Fibroblast of the aortic adventitia (primary cell): Measurements from ENCODE around the gene TEC. TPM values are rescaled to one million over a fixed set of nuclear protein-coding genes. Genes with fewer than 3 reads are reported as not detected.

Experiments used
- DNase-seq: peaks from one replicate; pipeline ENCODE4 v3.0.0-alpha.2; 2010; ENCODE audit warnings: low read depth
- H3K4me3 ChIP-seq: 2 replicates; pipeline ENCODE4 v1.5.1; 2011; ENCODE audit warnings: low read depth, mild to moderate bottlenecking, control low read depth, low read length, moderate library complexity
- total RNA-seq: library from RNA; depleted of rRNA; stranded (reverse); fragments of >200 nt; gene quantifications from 2 replicates; pipeline ENCODE4 v1.2.3, GENCODE V29; 2012; ENCODE audit warnings: low replicate concordance
- TF ChIP-seq, protein P1 (sequence below): IDR thresholded peaks from 2 replicates; pipeline ENCODE4 v1.5.1; 2011; ENCODE audit warnings: mild to moderate bottlenecking, low read length, control low read depth, inconsistent platforms; ENCODE audit not compliant: insufficient read depth

TEC gene
- total RNA-seq, 1 donor: 0.72 TPM

DNA sequence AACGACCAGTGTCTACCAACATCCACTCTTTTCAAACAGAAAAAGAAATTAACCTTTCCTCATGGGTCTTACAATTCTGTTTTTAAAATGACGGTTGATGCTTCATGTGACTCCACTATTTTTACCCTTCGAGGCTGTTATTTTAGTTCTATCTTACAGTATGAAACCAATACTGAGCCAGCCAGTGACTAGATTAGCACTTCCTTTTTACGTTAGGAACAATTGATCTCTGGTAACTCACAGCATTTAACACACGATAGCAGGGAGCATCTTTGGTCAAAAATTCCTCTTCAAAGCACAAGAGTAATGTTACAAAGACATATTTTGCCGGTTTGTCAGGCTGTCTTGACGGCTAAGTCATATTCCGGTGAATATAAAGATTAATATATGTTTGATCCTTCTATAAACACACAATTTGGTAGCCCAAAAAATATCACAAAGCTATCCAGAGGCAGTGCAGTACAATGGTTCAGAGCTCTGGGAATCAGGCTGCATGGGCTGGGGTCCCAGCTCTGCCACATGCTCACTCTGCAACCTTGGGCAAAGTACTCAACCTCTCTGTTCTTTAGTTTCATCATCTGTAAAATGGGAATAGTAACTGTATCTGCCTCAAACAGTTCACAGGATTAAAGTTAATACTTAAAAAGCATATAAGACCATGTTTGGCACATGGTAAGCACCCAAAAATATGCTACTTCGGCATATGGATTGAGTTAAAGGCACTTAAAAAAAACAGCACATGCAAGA lies 72.7 kb downstream of the TEC start:
- no peak for DNase-seq
- TF ChIP-seq, protein P1, sequence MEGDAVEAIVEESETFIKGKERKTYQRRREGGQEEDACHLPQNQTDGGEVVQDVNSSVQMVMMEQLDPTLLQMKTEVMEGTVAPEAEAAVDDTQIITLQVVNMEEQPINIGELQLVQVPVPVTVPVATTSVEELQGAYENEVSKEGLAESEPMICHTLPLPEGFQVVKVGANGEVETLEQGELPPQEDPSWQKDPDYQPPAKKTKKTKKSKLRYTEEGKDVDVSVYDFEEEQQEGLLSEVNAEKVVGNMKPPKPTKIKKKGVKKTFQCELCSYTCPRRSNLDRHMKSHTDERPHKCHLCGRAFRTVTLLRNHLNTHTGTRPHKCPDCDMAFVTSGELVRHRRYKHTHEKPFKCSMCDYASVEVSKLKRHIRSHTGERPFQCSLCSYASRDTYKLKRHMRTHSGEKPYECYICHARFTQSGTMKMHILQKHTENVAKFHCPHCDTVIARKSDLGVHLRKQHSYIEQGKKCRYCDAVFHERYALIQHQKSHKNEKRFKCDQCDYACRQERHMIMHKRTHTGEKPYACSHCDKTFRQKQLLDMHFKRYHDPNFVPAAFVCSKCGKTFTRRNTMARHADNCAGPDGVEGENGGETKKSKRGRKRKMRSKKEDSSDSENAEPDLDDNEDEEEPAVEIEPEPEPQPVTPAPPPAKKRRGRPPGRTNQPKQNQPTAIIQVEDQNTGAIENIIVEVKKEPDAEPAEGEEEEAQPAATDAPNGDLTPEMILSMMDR: no peak
- no peak overlapping the region for H3K4me3 ChIP-seq

DNA sequence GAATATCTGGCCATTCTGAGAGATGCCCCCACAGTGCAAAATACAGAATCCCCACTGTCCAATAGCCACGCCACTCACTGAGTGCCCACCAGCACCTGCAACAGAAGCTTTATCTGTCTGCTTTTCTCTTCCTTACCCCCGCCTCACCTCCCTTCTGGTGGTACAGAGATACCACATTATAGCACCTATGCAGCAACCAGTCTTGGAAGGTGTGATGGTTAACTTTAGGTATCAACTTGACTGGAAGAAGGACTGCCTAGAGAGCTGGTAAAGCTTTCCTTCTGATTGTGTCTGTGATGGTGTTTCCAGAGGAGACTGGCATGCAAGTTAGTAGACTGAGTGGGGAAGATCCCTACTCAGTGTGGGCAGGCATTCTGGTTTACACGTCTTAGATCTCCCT lies 73.8 kb downstream of the TEC start:
- DNase-seq: no peak
- TF ChIP-seq, protein P1: no peak
- no peak overlapping the region for H3K4me3 ChIP-seq

DNA sequence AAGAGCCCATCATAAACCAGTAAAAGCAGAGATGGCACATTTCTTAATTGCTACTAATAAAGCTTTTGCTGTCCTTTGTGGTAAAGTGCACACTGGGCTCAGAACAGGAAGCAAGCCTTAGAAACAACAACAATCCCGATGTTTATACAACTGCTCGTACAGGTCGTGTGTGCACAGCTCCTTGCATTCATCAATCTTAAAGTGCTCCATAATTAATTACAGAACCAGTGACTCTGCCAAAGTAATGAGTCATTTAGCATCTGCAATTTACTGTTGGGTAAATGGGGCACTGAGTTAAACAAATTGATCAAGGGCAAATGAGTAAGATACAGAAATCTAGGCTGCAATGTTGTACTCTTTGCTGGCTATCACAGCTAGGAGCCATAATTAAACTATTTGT lies 74.3 kb downstream of the TEC start:
- no peak overlapping the region for H3K4me3 ChIP-seq
- no peak for DNase-seq
- TF ChIP-seq, protein P1: no peak

DNA sequence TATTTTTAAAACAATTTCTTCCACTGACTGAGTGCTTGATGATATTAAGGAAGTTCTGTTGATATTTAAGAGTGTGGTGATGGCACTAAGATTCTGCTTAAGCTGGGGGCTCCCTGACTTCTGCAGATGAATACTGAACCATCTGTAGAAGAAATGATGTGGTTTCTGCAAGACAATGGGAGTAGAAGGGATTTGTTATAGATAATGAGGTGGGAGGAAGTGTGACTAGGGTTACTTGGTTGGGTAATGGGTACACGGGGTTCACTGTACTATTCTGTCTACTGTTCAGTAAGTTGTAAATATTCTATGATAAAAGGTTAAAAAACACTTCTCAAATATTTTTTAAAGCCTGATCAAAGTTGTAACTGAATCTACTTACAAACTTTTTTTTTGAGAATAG lies 74.7 kb downstream of the TEC start:
- TF ChIP-seq, protein P1: no peak
- no peak for DNase-seq

DNA sequence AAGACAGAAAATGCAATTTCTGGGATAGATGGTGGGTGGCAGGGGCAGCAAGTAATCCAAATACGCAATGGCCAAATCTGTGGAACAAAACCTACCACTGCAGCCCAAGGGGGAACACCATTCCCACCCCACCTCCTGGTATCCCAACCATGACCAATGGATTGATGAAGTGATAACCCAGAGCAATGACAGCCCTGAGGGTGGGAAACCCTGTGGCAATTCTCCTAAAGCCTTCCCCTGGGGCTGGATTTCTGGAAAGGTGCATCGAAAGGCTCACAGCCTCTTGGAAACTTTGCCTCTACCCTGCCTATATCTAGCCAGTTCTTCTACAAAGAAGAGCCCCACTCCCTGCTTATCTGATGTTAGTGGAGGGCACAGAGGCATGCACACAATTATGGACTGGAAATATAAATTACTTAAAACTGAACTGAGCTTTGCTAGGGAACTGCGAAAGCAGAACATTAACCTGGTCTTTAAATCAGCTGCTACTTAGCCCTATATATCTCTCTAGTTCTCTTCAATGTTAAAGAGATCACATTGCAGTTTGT lies 75.6 kb downstream of the TEC start:
- no peak overlapping the region for H3K4me3 ChIP-seq
- DNase-seq: no peak
- TF ChIP-seq, protein P1: no peak

More for the DNA sequence above, 74.7 kb downstream of the TEC start:
- H3K4me3 ChIP-seq: no peak overlapping the region

DNA sequence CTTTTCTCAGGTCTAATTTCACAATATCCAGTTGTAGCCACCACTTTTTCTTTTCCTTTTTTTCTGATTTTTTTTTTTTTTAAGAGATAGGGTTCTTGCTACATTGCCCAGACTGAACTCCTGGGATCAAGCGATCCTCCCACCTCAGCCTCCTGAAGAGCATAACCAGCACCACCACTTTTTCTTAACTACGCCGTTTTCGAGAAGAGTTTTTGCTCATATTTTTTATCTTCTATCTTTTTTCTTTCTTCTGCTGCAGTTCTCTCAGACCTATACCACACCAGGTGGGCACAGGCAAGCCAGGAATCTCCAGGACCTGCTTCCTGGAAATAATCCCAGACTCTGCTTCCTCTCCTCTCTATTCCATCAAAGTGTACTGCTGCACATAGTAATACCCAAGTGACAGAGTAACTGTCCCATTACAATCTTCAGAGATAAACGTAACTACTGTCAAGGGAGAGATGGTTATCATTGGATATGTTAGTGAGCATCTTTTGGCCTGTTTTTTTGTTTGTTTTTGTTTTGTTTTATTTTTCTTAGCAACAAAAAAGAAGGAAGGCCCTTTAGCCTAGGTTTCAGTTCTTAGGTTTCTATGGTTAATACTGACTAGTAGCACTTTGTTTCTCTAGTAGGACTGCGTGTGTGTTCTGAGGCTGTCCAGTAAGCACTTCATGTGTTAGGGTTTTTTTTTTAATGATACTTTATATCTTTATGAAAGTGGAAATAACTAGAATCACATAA lies 76.4 kb downstream of the TEC start:
- no peak overlapping the region for H3K4me3 ChIP-seq
- no peak for DNase-seq
- TF ChIP-seq, protein P1: no peak
